ENCODE data around the gene LAIR2. TPM values are rescaled to one million over a fixed set of nuclear protein-coding genes. Genes with fewer than 3 reads are reported as not detected.

Gene LAIR2
- total and polyA plus RNA-seq, 2 experiments from 2014 or later: not detected

- TF ChIP-seq ZNF462 (CRISPR knock-in tag; IDR thresholded peaks at IDR 0.05): no peak
- TF ChIP-seq ZNF331 (CRISPR knock-in tag; IDR thresholded peaks at IDR 0.05; ENCODE audit: low read depth): no peak
- no peak for TF ChIP-seq POLR2AphosphoS5 (IDR thresholded peaks at IDR 0.05; ENCODE audit: low read depth)
These were observed 18.2 kb upstream of the LAIR2 start (continued) for GRCh38 chr19:54484451-54484850.

- H3K27me3 Mint-ChIP-seq (ENCODE audit: insufficient read depth, low read depth, poor library complexity): peaks cover 5% of the 10 kb centered on the region
- Histone ChIP-seq H3K4me3 (no peak overlapping the region), H3K4me2 (no peak overlapping the region), H3K27ac (ENCODE audit: low read depth) (no peak overlapping the region), H3K79me2 (replicated peaks; ENCODE audit: insufficient read depth) (no peaks in the 10 kb centered on the region), H3K9me2 (ENCODE audit: insufficient read depth) (no peaks in the 10 kb centered on the region), H3K4me1 (ENCODE audit: insufficient read depth) (no peaks in the 10 kb centered on the region), H3K27me3 (ENCODE audit: insufficient read depth) (no peaks in the 10 kb centered on the region), H4K20me1 (replicated peaks; ENCODE audit: insufficient read depth) (no peaks in the 10 kb centered on the region), H3F3A (replicated peaks; ENCODE audit: low read depth) (no peaks in the 10 kb centered on the region), H2AFZ (no peak overlapping the region), H3K36me3 (ENCODE audit: insufficient read depth) (no peaks in the 10 kb centered on the region)
- no peak overlapping the region for H3K27ac Mint-ChIP-seq
- no peak overlapping the region for H3K4me3 Mint-ChIP-seq
- H3K9me3 Mint-ChIP-seq: peaks cover 69% of the 10 kb centered on the region
- DNase-seq (ENCODE audit: low spot score) (no peak), ATAC-seq (no peak)
- H3K36me3 Mint-ChIP-seq (ENCODE audit: low read depth): peaks cover 13% of the 10 kb centered on the region; the same call in 1 of the 3 replicates
- H3K4me1 Mint-ChIP-seq: peaks cover 3% of the 10 kb centered on the region; the same call in 1 of the 3 replicates
- TF ChIP-seq ZNF331 (CRISPR knock-in tag; IDR thresholded peaks at IDR 0.05; ENCODE audit: low read depth) (no peak), ZNF462 (CRISPR knock-in tag; IDR thresholded peaks at IDR 0.05) (no peak), CTCF (conservative IDR thresholded peaks at IDR 0.05; ENCODE audit: low read depth in 2 of 2) (no peak), CREB1 (CRISPR knock-in tag; IDR thresholded peaks at IDR 0.05; ENCODE audit: low read depth) (no peak), POLR2AphosphoS5 (IDR thresholded peaks at IDR 0.05; ENCODE audit: low read depth) (no peak)
These were observed 16.8 kb upstream of the LAIR2 start for GRCh38 chr19:54485851-54486250.
